HG03060 (cell line): ENCODE measurements around the gene GJA8.
"Not testable (repeated sequence)": the region's sequence is repeated elsewhere in the genome, so short reads cannot be mapped to it uniquely, and the experiment has no call there.

Source experiments
- ATAC-seq: cut with Tn5 transposase; IDR thresholded peaks from one replicate; pipeline ENCODE4 v1.9.1; 2021; ENCODE audit warnings: low read depth, moderate number of reproducible peaks; ENCODE audit not compliant: unreplicated experiment

Gene GJA8

GRCh38 chr1:147927215-147927614 is 24.6 kb downstream of the GJA8 start:
- ATAC-seq, result not testable (repeated sequence)

DNA sequence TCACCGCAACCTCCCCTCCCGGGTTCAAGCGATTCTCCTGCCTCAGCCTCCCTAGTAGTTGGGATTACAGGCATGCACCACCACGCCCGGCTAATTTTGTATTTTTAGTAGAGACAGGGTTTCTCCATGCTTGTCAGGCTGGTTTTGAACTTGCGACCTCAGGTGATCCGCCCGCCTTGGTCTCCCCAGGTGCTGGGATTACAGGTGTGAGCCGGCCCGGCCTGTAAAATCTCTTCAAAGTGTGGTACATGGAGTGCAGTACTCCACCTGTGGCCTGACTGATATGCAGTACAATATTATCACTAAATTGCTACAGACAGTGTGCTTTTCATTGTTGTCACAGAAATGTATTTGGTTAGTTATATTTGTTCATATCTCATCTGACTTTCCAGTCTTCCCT is 25.1 kb downstream of the GJA8 start:
- ATAC-seq, result not testable (repeated sequence)

DNA sequence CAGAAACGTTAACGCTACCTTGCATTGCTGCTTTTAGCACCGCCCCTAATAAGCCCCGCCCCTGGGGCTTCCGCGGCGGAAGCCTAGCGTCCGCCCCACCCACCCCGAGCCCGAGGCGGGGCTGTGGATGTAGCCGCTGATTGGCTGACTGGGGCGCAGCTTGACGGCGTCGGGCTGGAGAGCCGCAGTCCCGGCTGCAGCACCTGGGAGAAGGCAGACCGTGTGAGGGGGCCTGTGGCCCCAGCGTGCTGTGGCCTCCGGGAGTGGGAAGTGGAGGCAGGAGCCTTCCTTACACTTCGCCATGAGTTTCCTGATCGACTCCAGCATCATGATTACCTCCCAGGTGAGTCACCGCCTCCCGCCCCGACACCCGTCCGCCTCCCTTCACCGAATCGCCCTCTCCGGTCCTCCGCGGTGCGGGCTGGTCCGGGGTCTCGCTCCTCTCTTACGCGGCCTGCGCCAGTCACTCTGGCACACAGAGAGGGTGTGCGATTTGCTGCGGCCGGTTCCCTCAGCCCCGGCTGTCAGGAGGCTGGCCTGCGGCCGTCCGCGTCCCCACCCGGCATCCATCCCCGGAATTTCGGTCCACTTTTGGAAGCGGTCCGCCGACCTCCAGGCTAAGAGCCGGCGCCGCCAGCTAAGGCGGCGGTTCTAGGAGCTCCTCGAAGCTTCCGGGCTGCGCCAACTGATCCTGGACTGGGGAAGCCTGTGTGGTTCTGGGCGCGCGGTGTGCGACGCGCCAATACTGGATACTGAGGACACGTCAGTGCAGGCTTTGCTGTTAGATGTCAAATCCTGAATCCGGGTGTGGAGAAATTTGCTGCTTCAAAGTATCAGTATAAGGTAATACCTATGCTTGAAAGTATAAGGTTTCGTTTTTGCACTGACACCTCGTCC is 25.9 kb downstream of the GJA8 start, which contains the start of gene GPR89B:
TSS of gene GPR89B (plus strand) at position 185 of the 897 bp plus-strand sequence. CDS start at position 302, 117 bp downstream.
- peak; percentile 82 for ATAC-seq

- not testable (repeated sequence) for ATAC-seq
These were observed 28.5 kb downstream of the GJA8 start for GRCh38 chr1:147931137-147931536.

DNA sequence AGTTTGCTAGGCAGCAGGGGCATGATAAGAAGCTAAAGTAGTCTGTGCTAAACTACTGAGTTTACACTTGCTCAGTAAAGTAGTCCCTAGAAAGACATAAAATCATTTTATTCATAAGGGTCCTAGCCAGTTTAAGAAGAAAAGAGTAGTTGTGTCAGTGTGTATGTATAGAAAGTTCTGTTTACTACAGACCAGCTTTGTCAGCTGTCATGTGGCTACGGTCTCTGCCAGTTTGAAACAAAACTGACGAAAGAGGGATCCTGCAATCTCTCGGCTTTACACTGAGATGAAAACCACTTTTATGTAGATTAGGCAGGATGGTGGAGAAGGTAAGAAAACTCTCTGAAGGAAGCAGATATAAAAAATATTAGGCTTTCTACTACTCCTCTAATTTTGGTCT is 32.7 kb downstream of the GJA8 start:
- not testable (repeated sequence) for ATAC-seq

GRCh38 chr1:147940456-147940855 is 37.9 kb downstream of the GJA8 start:
- not testable (repeated sequence) for ATAC-seq

- not testable (repeated sequence) for ATAC-seq
These were observed 40.0 kb downstream of the GJA8 start for GRCh38 chr1:147942563-147942962.

DNA sequence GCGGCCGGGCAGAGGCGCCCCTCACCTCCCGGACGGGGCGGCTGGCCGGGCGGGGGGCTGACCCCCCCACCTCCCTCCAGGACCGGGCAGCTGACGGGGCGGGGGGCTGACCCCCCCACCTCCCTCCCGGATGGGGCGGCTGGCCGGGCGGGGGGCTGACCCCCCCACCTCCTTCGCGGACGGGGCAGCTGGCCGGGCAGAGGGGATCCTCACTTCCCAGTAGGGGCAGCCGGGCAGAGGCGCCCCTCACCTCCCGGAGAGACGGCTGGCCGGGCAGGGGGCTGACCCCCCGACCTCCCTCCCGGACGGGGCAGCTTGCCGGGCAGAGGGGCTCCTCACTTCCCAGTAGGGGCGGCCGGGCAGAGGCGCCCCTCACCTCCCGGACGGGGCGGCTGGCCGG is 46.9 kb downstream of the GJA8 start:
- not testable (repeated sequence) for ATAC-seq
